Raji (cell line): ENCODE results near the gene NFIB.

Source experiments
- POLR2A ChIP-seq: IDR thresholded peaks from 2 replicates; pipeline ENCODE4 v1.6.1; 2011; ENCODE audit warnings: low read depth, low read length, control low read depth; ENCODE audit not compliant: insufficient read depth

NFIB gene

DNA sequence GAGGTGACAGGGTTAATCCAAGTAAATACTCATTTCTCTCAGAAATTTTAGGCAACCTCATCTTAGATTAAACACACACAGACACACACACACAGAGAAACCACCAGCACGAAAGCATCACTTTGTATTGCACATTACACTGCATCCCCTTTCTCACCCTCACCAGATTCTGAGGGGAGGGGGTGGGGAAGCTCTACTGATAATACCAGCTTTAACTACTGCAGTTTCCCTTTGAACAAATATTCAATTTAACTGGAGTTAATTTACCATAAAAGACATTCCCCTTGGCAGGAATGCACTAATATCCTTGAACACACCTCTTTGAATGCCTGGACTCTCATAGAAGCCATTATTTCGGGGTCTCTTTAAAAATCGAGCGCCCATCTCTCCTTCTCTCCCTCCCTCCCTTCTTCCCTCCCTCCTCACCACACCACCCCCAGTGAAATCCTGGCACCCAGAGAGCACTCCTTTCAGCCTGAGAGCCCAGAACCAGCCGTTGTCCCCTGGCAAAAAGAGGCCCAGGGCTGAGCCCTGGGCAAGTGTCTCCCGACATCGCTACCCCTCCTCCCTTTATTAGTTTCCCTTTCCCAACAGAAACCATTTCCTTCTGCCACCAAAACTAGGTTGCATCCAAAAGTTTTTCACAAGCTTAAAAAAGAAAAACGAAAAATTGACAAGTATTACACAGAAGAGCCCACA is 2.8 kb upstream of the NFIB start:
- TF ChIP-seq POLR2A: no peak

DNA sequence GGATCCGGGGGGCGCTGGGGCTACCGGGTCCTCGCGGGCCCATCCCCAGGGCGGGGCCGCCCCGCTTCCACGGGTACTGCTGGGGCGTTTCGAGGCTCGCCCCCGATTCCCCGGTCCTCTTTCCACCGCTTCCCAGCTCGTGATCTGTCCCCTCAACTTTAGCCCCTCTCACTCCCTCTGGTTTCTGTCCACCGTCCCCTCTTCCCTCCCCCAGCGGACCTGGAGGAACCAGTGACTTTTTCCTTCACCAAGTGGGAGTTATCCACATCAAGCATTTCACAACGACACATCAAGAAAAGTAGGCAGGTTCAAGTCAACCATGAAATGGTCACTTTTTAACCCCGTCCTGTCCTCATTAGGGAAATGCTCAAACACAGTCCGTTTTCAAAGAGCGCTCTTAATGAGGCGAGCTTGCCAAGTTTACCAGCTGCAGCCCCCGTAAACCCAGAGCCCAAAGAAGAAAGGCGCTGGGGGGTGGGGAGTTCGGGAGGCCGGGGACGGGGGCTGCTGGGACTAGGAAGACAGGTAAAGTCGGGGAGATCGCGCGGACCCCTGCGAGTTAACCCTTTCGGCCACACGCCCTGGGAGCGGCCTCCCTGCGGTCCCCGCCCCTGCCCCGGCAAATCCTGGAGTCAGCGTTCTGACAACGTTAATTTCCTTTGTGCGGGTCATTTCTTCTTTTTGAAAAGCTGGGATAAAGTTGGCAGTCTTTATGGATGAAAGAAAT is 2.1 kb upstream of the NFIB start:
- no peak for TF ChIP-seq POLR2A

DNA sequence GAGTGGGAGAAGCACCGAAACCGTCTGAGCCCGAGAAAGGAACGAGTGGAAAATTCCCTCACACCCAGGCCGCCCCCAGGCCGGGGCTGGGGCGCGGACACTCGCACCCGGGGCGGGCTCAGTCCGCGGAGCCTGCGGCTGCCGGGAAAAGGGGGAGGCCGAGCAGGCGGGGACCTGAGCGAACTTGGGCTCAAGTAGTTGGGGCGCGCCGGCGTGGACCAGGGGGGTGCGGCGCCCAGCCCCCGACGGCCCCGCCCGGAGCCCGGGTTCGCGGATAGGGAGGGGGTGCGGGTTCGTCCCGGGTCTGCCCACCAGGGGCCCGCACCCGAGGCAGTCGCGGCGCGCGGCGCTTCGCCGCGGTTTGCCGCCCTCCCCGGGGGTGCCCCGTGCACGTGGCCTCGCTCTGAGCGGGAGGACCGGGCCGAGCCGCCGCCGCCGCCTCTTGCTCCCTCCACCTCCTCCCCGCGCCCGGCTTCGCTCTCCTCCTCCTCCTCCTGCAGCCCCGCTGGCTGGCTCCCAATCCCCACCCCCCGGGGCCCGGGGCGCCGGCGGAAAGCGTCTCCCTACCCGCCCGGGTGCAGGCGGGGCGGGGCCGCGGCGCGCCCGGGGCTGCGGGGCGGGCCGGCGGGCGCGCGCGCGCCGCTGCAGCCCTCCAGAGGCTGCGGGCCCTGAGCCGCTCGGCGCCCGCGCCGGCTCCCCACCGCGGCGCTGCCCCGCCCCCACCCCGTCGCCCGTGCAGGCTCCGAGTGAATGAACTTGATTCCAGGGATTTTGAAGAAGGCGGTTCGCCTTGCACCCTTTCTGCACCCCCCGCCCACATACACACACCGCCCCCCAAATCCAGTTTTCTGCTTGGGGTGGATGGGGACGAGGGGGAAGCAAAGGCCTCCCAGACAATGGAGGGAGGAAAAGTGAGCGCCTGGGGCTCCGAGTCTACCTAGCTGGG is 1.3 kb upstream of the NFIB start:
- no peak for TF ChIP-seq POLR2A

GRCh38 chr9:14314424-14314928 is 535 bp upstream of the NFIB start:
- no peak for TF ChIP-seq POLR2A

- TF ChIP-seq POLR2A: no peak
Measured at GRCh38 chr9:14313378-14313940, 482 bp downstream of the NFIB start.

GRCh38 chr9:14312719-14313377 is 1.1 kb downstream of the NFIB start:
- TF ChIP-seq POLR2A: no peak

DNA sequence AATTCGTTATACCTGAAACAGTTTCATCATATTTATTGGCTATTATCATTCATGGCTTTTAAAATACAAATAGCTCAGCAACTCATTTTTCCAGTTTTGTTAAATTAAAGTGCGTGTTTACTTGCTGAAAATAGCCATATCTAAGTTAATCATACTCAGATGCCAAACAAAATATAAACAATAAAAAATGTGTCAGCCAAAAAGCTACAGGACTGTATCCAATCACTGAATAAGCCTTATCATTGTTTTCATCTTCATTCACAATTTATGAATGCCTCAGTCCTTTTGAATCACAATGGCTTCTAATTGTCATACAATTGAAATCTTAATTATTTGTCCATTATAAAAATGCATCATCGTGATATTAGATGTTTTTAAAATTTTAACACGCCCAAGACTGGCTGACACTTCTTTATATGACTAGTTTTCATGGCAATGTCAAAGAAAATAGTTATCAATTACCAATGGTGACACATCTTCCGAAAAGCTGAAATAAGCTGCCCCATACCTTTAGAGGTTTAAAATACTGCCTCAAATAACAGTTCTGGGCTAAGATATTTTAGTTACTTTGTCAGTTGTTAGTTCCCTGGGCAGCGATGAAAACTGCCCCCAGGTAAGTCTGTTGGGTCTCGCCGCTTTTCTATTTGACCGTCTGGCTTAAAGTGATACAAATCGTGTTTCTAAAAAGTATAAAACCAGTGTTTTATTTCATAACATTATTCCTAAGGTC is 1.8 kb downstream of the NFIB start:
- no peak for TF ChIP-seq POLR2A

DNA sequence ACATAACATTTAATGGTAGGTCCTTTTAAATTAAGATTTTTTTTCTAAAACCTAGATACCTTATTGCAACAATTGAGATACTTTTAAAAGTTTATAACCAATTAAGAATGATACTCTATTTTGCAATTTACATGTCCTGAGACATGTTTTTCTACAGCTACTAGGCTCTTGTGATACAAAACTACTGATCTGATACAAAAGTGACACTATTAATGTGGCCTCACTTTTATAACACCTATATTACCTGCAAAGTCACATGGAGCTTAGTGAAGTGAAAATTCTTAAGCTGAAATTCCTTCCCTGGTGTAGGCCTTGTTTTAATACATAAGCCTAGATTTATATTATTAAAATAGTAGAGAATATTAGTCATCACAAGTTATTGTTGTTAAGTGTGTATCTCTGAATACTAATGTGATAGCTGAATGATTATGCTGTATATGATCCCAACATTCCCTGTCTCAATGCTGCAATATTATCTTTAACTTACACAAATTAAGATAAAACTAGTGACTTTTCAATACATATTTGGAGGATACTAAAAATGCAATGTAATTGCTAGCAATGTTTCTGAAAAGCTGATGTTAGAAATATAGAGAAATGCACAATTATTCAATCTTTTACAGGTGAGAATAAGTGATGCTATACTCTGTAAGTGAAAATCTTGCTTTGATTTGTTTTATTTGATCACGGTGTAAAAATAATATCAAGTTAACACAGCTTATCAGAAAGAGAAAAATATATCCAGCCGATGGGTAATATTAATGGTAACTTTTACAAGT is 2.6 kb downstream of the NFIB start:
- no peak for TF ChIP-seq POLR2A

- TF ChIP-seq POLR2A: no peak
Measured at GRCh38 chr9:14310311-14310710, 3.6 kb downstream of the NFIB start.

- no peak for TF ChIP-seq POLR2A
Measured at GRCh38 chr9:14309403-14309802, 4.5 kb downstream of the NFIB start.

GRCh38 chr9:14308853-14309145 is 5.1 kb downstream of the NFIB start:
- TF ChIP-seq POLR2A: no peak

DNA sequence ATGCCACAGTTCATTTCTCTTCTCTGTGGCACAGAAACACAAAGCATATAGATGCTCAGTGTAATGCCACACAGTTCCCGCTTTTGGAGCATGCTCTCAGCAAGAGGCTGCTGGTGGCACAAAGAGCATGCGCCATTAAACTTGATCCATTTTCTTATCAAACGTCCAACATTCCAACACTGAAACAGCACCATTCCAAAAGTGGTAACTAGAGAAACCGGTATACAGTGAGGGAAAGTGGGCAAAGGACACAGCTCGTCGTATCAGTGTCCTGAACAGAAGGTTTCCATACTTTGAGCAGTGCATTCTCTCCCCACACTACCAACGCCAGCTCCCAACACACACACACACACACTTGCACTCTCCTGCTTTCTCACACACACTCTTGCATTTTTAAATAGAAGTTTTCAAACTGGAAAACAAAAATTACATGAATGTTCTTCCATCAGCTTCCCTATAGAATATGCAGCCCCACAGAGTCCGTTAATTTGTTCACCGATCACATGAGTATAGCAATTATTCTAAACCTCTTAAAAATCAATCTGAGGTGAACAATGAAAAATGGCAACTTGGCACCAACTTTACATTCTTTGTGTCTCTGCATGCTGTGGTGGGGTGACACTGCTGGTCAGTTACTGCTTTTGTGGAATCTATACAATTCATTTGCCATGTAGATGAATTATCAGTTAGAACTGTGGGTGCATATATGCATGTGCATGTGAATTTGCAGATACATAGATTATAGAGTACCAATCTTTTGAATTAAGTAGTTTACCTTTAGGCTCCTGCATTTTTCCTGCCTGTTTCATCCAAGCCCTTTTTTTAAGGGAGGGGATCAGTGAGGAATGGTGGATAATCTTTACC is 5.7 kb downstream of the NFIB start:
- no peak for TF ChIP-seq POLR2A
